Activated CD8-positive, alpha-beta T cell treated with anti-CD3 and anti-CD28 coated beads for 36 hours (primary cell): ENCODE data around the gene TBC1D22A. TPM values are rescaled to one million over a fixed set of nuclear protein-coding genes. Genes with fewer than 3 reads are reported as not detected.

Experiments
- ATAC-seq: fragments of 200-7000 bp; cut with Tn5 transposase; one replicate; pipeline ENCODE4 v1.10.0; 2021; ENCODE audit warnings: mild to moderate bottlenecking, moderate library complexity
- CTCF ChIA-PET: fragments of 350-600 bp; sonication (Branson Sonifier 250); formaldehyde crosslinking; loops from one replicate; lab custom pipeline; 2021; ENCODE audit warnings: antibody characterized with exemption; lab: Charles Lee
- POLR2A ChIA-PET: fragments of 350-600 bp; sonication (Branson Sonifier 250); formaldehyde crosslinking; loops from one replicate; lab custom pipeline; 2021; ENCODE audit warnings: antibody characterized with exemption; lab: Charles Lee
- DNase-seq: peaks from one replicate; pipeline ENCODE4 v3.0.0-alpha.2; 2020
- H3K27ac Mint-ChIP-seq: one replicate; pipeline ENCODE4 v1.8.0; 2021; ENCODE audit warnings: mild to moderate bottlenecking, mixed read lengths
- H3K27me3 Mint-ChIP-seq: one replicate; pipeline ENCODE4 v1.8.0; 2021; ENCODE audit warnings: mixed read lengths
- H3K36me3 Mint-ChIP-seq: one replicate; pipeline ENCODE4 v1.8.0; 2021; ENCODE audit warnings: low read depth, mixed read lengths
- H3K4me1 Mint-ChIP-seq: one replicate; pipeline ENCODE4 v1.8.0; 2021; ENCODE audit warnings: low read depth, mixed read lengths
- H3K4me3 Mint-ChIP-seq: one replicate; pipeline ENCODE4 v1.8.0; 2021; ENCODE audit warnings: mild to moderate bottlenecking, moderate library complexity, mixed read lengths
- H3K9me3 Mint-ChIP-seq: one replicate; pipeline ENCODE4 v1.8.0; 2021; ENCODE audit warnings: mixed read lengths
- CTCF ChIP-seq: fragments of 200-600 bp; IDR thresholded peaks from one replicate; pipeline ENCODE4 v1.8.0; 2022; ENCODE audit warnings: antibody characterized with exemption, mild to moderate bottlenecking
- intact Hi-C: fragments of 100-400 bp; cut with micrococcal nuclease; formaldehyde crosslinking; loops from one replicate; pipeline ENCODE4 v1.10.0; 2022
- total RNA-seq, 2 experiments: library from RNA; stranded (reverse); gene quantifications; one replicate each; pipeline ENCODE4 v1.2.3, GENCODE V29; 2021

TBC1D22A gene
- total RNA-seq, 2 experiments from 2014 or later = 41.0 to 42.8 TPM

DNA sequence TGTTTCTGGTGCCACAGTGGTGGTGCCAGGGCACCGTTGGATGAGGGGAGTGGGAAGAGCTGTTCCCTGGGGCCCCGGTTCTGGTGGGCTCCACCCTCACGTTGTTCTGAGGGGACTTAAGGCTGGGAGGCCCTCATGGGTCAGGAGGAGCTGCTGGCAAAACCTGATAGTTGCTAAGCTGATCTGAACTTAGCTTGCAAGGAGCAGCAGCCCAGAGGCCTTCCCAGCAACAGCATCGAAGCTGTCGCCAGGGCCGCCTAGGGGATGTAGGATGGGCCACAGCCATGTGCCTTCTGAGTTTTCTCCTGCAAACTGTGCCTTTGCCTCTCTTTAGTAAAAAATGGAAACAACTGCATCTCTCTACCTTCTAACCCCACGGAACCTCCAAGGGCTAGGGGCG lies 240.2 kb downstream of the TBC1D22A start:
- DNase-seq (no peak), ATAC-seq (no peak)
- intact Hi-C loops = no loop called here
- ChIA-PET POLR2A (no interaction called here), CTCF (no interaction called here)
- no peak overlapping the region for H3K4me3 Mint-ChIP-seq
- H3K27me3 Mint-ChIP-seq = no peaks in the 10 kb centered on the region
- no peak for TF ChIP-seq CTCF
- no peaks in the 10 kb centered on the region for H3K9me3 Mint-ChIP-seq
- H3K4me1 Mint-ChIP-seq = peaks cover 10% of the 10 kb centered on the region
- H3K36me3 Mint-ChIP-seq = peaks cover 12% of the 10 kb centered on the region
- H3K27ac Mint-ChIP-seq = no peak overlapping the region

GRCh38 chr22:47005506-47006408 lies 243.3 kb downstream of the TBC1D22A start:
- Mint-ChIP-seq H3K9me3 (no peaks in the 10 kb centered on the region), H3K36me3 (peaks cover 3% of the 10 kb centered on the region), H3K27ac (no peak overlapping the region), H3K4me1 (peaks cover 2% of the 10 kb centered on the region), H3K27me3 (no peaks in the 10 kb centered on the region), H3K4me3 (no peak overlapping the region)
- ChIA-PET POLR2A (no interaction called here), CTCF (no interaction called here)
- ATAC-seq = no peak
- no peak for DNase-seq
- no peak for TF ChIP-seq CTCF
- intact Hi-C loops = no loop called here

DNA sequence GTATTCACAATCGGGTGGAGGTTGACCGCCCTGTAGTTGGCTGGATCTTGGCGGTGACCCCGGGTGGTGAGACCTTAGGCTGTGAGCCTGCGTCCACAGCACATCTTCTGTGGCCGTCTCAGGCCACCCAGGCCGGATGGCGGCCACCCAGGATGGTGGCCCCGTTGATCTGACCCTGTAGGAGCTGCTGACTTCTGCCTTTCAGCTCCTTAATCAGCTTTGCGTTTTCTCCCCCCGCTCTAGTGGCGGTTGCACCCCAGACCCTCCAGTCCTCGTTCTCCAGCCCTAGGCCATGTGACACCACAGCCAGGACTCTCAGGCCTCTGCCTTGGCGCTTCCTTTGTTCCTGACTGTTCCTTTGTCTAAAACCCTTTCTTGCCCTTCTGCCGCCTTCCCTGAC lies 244.0 kb downstream of the TBC1D22A start:
- POLR2A ChIA-PET = no interaction called here
- H3K4me3 Mint-ChIP-seq = no peak overlapping the region
- H3K36me3 Mint-ChIP-seq = peaks cover 3% of the 10 kb centered on the region
- no peak for TF ChIP-seq CTCF
- DNase-seq (no peak), ATAC-seq (no peak)
- no peak overlapping the region for H3K27ac Mint-ChIP-seq
- no peaks in the 10 kb centered on the region for H3K9me3 Mint-ChIP-seq
- CTCF ChIA-PET = no interaction called here
- H3K27me3 Mint-ChIP-seq = no peaks in the 10 kb centered on the region
- intact Hi-C loops = no loop called here
- no peaks in the 10 kb centered on the region for H3K4me1 Mint-ChIP-seq

DNA sequence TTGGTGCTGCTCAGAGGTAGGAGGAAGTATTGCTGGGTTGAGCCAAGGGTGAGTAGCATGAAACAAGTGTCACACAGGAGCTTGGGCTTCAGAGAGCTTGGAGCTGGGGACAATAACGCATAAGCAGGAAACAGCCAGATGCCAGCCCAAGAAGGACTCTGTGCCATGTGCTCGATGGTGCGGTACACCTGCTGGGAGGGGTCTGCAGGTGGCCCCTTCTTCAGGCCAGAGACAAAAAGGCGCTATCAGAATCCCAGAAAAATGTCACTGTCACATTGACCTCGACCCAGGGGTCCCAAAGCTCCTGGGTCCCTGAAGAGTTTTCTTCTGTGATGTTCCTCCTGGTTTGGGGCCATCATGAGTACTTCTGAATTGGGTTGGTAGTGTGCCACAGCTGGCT lies 244.4 kb downstream of the TBC1D22A start:
- no peak for DNase-seq
- no peaks in the 10 kb centered on the region for H3K27me3 Mint-ChIP-seq
- POLR2A ChIA-PET = no interaction called here
- H3K36me3 Mint-ChIP-seq = peaks cover 3% of the 10 kb centered on the region
- H3K4me1 Mint-ChIP-seq = no peaks in the 10 kb centered on the region
- intact Hi-C loops = no loop called here
- no peak for TF ChIP-seq CTCF
- CTCF ChIA-PET = no interaction called here
- ATAC-seq = no peak
- no peaks in the 10 kb centered on the region for H3K9me3 Mint-ChIP-seq
- no peak overlapping the region for H3K27ac Mint-ChIP-seq
- no peak overlapping the region for H3K4me3 Mint-ChIP-seq

DNA sequence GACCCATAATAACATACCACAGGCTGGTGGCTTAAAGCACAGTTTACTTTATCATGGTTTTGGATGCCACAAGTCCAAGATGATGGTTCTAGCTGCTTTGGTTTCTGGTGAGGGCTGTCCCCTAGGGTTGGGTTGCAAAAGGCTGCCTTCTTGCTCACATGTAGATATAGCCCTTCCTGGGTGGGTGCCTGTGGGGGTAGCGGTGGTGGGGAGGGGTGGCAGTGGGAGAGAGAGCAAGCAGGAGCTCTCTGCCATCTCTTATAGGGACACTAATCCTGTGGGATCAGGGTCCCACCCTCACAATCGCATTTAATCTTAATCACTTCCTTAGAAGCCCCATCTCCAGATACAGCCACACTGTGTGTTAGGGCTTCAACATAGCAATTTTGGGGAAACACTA lies 245.0 kb downstream of the TBC1D22A start:
- Mint-ChIP-seq H3K4me3 (no peak overlapping the region), H3K9me3 (no peaks in the 10 kb centered on the region), H3K27ac (no peak overlapping the region), H3K27me3 (no peaks in the 10 kb centered on the region), H3K36me3 (peaks cover 3% of the 10 kb centered on the region), H3K4me1 (no peaks in the 10 kb centered on the region)
- DNase-seq = no peak
- TF ChIP-seq CTCF = no peak
- intact Hi-C loops = no loop called here
- ATAC-seq = no peak
- ChIA-PET CTCF (no interaction called here), POLR2A (no interaction called here)
